Parathyroid adenoma (tissue), 2 donors: ENCODE data around the gene SNRPE.

Experiments used
- H2AFZ ChIP-seq: fragments of 300-600 bp; sonication (generic); one replicate; pipeline ENCODE4 v1.7.0; 2017; ENCODE audit warnings: antibody characterized with exemption, mild to moderate bottlenecking
- H3K27ac ChIP-seq: fragments of 300-600 bp; sonication (generic); one replicate; pipeline ENCODE4 v1.7.0; 2017
- H3K27me3 ChIP-seq: fragments of 300-600 bp; sonication (generic); one replicate; pipeline ENCODE4 v1.7.0; 2017; ENCODE audit warnings: low read length; ENCODE audit not compliant: control insufficient read depth, insufficient read depth
- H3K36me3 ChIP-seq: fragments of 300-600 bp; sonication (generic); one replicate; pipeline ENCODE4 v1.7.0; 2017; ENCODE audit warnings: low read length; ENCODE audit not compliant: control insufficient read depth, insufficient read depth
- H3K4me1 ChIP-seq: fragments of 300-600 bp; sonication (generic); one replicate; pipeline ENCODE4 v1.7.0; 2017; ENCODE audit warnings: control low read depth
- H3K4me2 ChIP-seq: fragments of 300-600 bp; sonication (generic); one replicate; pipeline ENCODE4 v1.7.0; 2017; ENCODE audit warnings: low read length
- H3K4me3 ChIP-seq: fragments of 300-600 bp; sonication (generic); one replicate; pipeline ENCODE4 v1.7.0; 2017; ENCODE audit warnings: low read depth, low read length
- H3K79me2 ChIP-seq: fragments of 300-600 bp; sonication (generic); one replicate; pipeline ENCODE4 v1.7.0; 2017; ENCODE audit warnings: control low read depth
- H3K9ac ChIP-seq: fragments of 300-600 bp; sonication (generic); one replicate; pipeline ENCODE4 v1.7.0; 2017; ENCODE audit warnings: mild to moderate bottlenecking
- H3K9me3 ChIP-seq: fragments of 300-600 bp; sonication (generic); one replicate; pipeline ENCODE4 v1.7.0; 2017; ENCODE audit warnings: low read length; ENCODE audit not compliant: control insufficient read depth
- TF ChIP-seq, protein P1 (sequence below): fragments of 300-600 bp; sonication (generic); IDR thresholded peaks from one replicate; pipeline ENCODE4 v1.7.0; 2017; ENCODE audit warnings: antibody characterized with exemption, mild to moderate bottlenecking
- donor health status: primary hyperparathyroidism.

SNRPE gene

GRCh38 chr1:203911806-203912205 is 50.4 kb downstream of the SNRPE start:
- no peak overlapping the region for H2AFZ ChIP-seq
- TF ChIP-seq, protein P1, sequence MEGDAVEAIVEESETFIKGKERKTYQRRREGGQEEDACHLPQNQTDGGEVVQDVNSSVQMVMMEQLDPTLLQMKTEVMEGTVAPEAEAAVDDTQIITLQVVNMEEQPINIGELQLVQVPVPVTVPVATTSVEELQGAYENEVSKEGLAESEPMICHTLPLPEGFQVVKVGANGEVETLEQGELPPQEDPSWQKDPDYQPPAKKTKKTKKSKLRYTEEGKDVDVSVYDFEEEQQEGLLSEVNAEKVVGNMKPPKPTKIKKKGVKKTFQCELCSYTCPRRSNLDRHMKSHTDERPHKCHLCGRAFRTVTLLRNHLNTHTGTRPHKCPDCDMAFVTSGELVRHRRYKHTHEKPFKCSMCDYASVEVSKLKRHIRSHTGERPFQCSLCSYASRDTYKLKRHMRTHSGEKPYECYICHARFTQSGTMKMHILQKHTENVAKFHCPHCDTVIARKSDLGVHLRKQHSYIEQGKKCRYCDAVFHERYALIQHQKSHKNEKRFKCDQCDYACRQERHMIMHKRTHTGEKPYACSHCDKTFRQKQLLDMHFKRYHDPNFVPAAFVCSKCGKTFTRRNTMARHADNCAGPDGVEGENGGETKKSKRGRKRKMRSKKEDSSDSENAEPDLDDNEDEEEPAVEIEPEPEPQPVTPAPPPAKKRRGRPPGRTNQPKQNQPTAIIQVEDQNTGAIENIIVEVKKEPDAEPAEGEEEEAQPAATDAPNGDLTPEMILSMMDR: no peak
- no peaks in the 10 kb centered on the region for H3K4me1 ChIP-seq
- peaks cover 2% of the 10 kb centered on the region for H3K9me3 ChIP-seq
- H3K79me2 ChIP-seq: no peaks in the 10 kb centered on the region
- H3K27ac ChIP-seq: no peak overlapping the region
- H3K36me3 ChIP-seq: no peaks in the 10 kb centered on the region
- H3K27me3 ChIP-seq: no peaks in the 10 kb centered on the region
- H3K9ac ChIP-seq: no peak overlapping the region
- H3K4me2 ChIP-seq: no peak overlapping the region
- H3K4me3 ChIP-seq: no peak overlapping the region

- Histone ChIP-seq H3K79me2 (no peaks in the 10 kb centered on the region), H3K9me3 (peaks cover 2% of the 10 kb centered on the region)
Observed at GRCh38 chr1:203913073-203913521, 51.7 kb downstream of the SNRPE start.

DNA sequence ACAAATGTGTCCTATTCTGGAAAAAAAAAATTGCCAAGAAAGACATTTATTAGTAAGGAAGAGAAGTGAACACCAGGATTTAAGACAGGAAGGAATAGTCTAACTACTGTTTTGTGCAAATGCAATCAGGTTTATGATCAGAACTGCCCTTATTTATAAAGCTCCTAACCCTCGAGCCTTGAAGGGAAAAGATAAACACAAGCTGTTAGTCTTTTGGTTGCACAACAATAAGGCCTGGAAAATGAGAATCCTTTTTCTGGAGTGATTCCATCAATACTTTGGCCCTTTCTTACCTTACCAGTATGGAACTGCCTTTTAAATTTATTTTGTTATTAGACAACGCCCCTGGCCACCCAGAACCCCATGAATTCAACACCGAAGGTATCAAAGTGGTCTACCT is 52.9 kb downstream of the SNRPE start:
- Histone ChIP-seq H3K36me3 (no peaks in the 10 kb centered on the region), H3K9ac (no peak overlapping the region), H3K27me3 (no peaks in the 10 kb centered on the region), H3K4me2 (no peak overlapping the region), H3K9me3 (peaks cover 2% of the 10 kb centered on the region), H2AFZ (peak overlapping the region; percentile 38), H3K4me3 (no peak overlapping the region), H3K4me1 (no peaks in the 10 kb centered on the region), H3K79me2 (no peaks in the 10 kb centered on the region), H3K27ac (peak overlapping the region; percentile 88)
- TF ChIP-seq, protein P1: no peak

More at GRCh38 chr1:203913073-203913521, 51.7 kb downstream of the SNRPE start:
- Histone ChIP-seq H3K4me1 (no peaks in the 10 kb centered on the region), H3K27ac (no peak overlapping the region), H3K4me3 (no peak overlapping the region), H3K27me3 (no peaks in the 10 kb centered on the region), H2AFZ (no peak overlapping the region), H3K4me2 (no peak overlapping the region), H3K9ac (no peak overlapping the region), H3K36me3 (no peaks in the 10 kb centered on the region)
- TF ChIP-seq, protein P1: no peak

DNA sequence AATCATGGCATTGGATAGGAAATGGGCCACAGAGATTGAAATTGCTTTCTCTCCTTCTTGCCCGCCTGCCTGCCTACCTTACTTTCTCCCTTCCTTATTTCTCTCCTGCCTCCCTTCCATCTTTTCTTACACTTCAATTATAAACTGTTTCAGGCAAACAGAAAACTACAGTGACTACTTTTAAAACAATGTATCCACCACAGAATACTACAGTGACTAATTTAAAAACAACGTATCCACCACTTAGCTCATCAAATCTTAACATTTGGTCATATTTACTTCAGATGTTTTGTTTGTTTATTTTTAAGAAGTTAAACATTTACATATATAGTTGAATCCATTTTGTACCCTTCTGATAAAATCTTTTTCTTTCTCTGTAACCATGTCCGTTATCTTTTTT is 54.4 kb downstream of the SNRPE start:
- no peak overlapping the region for H2AFZ ChIP-seq
- H3K27ac ChIP-seq: no peak overlapping the region
- no peak overlapping the region for H3K9ac ChIP-seq
- no peak overlapping the region for H3K4me2 ChIP-seq
- H3K27me3 ChIP-seq: no peaks in the 10 kb centered on the region
- no peaks in the 10 kb centered on the region for H3K79me2 ChIP-seq
- TF ChIP-seq, protein P1: no peak
- H3K9me3 ChIP-seq: peaks cover 2% of the 10 kb centered on the region
- no peaks in the 10 kb centered on the region for H3K36me3 ChIP-seq
- no peak overlapping the region for H3K4me3 ChIP-seq
- H3K4me1 ChIP-seq: no peaks in the 10 kb centered on the region

GRCh38 chr1:203916756-203917155 is 55.4 kb downstream of the SNRPE start:
- H2AFZ ChIP-seq: no peak overlapping the region
- H3K4me3 ChIP-seq: no peak overlapping the region
- peaks cover 2% of the 10 kb centered on the region for H3K9me3 ChIP-seq
- no peaks in the 10 kb centered on the region for H3K4me1 ChIP-seq
- H3K4me2 ChIP-seq: no peak overlapping the region
- H3K27me3 ChIP-seq: no peaks in the 10 kb centered on the region
- no peaks in the 10 kb centered on the region for H3K36me3 ChIP-seq
- H3K79me2 ChIP-seq: no peaks in the 10 kb centered on the region
- H3K27ac ChIP-seq: no peak overlapping the region
- TF ChIP-seq, protein P1: no peak
- no peak overlapping the region for H3K9ac ChIP-seq
